PC-3 (cell line): ENCODE results near the gene RNU6-1.

Source experiments
- EZH2 ChIP-seq: fragments of 300-600 bp; sonication (generic); IDR thresholded peaks from one replicate; pipeline ENCODE4 v1.6.1; 2017; ENCODE audit warnings: antibody characterized with exemption, mild to moderate bottlenecking, low read length; ENCODE audit not compliant: unreplicated experiment
- TF ChIP-seq, protein P1 (sequence below): fragments of 300-600 bp; sonication (generic); conservative IDR thresholded peaks from 2 replicates; pipeline ENCODE4 v1.5.1; 2017; ENCODE audit warnings: antibody characterized with exemption, low read depth, mild to moderate bottlenecking, low read length

- TF ChIP-seq, protein P1, sequence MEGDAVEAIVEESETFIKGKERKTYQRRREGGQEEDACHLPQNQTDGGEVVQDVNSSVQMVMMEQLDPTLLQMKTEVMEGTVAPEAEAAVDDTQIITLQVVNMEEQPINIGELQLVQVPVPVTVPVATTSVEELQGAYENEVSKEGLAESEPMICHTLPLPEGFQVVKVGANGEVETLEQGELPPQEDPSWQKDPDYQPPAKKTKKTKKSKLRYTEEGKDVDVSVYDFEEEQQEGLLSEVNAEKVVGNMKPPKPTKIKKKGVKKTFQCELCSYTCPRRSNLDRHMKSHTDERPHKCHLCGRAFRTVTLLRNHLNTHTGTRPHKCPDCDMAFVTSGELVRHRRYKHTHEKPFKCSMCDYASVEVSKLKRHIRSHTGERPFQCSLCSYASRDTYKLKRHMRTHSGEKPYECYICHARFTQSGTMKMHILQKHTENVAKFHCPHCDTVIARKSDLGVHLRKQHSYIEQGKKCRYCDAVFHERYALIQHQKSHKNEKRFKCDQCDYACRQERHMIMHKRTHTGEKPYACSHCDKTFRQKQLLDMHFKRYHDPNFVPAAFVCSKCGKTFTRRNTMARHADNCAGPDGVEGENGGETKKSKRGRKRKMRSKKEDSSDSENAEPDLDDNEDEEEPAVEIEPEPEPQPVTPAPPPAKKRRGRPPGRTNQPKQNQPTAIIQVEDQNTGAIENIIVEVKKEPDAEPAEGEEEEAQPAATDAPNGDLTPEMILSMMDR = no peak
- TF ChIP-seq EZH2 = no peak
Observed at GRCh38 chr15:67816668-67817067, 23.2 kb downstream of the RNU6-1 start.
